DOHH2 (cell line): ENCODE data around the gene ERCC4.

Experiments
- CTCF ChIP-seq: fragments of 200-600 bp; sonication (generic); IDR thresholded peaks from one replicate; pipeline ENCODE4 v1.5.1; 2014; ENCODE audit warnings: antibody characterized with exemption, mild to moderate bottlenecking, low read depth, low read length; ENCODE audit not compliant: poor library complexity, severe bottlenecking
- EZH2phosphoT487 ChIP-seq: fragments of 200-600 bp; sonication (generic); IDR thresholded peaks from 2 replicates; pipeline ENCODE4 v1.6.1; 2017; ENCODE audit warnings: borderline replicate concordance, mild to moderate bottlenecking, antibody characterized with exemption, low read length, moderate library complexity, mixed read lengths

GRCh38 chr16:13928646-13929045, 8.7 kb downstream of the ERCC4 start:
- no peak for TF ChIP-seq CTCF
- no peak for TF ChIP-seq EZH2phosphoT487
